SK-N-SH (cell line): Measurements from ENCODE around the gene RAMP2. TPM values are rescaled to one million over a fixed set of nuclear protein-coding genes. Genes with fewer than 3 reads are reported as not detected.
A peak's percentile ranks its signal among the peaks of the same experiment; 100 is the strongest.

Source experiments
- CTCF ChIA-PET: fragments of 300-600, 350-600 bp; formaldehyde crosslinking; extraction: SDS; loops from one replicate; lab custom pipeline; 2021; lab: Yijun Ruan, JAX
- POLR2A ChIA-PET: fragments of 350-600 bp; sonication (Branson Sonifier 250); formaldehyde crosslinking; extraction: SDS; loops from one replicate; lab custom pipeline; 2020; ENCODE audit warnings: antibody characterized with exemption, inconsistent platforms; lab: Yijun Ruan, JAX
- DNase-seq: peaks from one replicate; pipeline ENCODE4 v3.0.0; 2012
- H2AFZ ChIP-seq: fragments of 200-600 bp; sonication (generic); 2 replicates; pipeline ENCODE4 v1.8.1; 2016; ENCODE audit warnings: antibody characterized with exemption, mild to moderate bottlenecking, low read depth
- H3F3A ChIP-seq: fragments of 200-600 bp; sonication (generic); replicated peaks from 2 replicates; pipeline ENCODE3; 2016; ENCODE audit warnings: antibody characterized with exemption, mild to moderate bottlenecking; ENCODE audit not compliant: insufficient read depth
- H3K27ac ChIP-seq, 2 experiments: fragments of 200-500 bp in 1 of 2; fragments of 200-600 bp in 1 of 2; sonication (Bioruptor generic) in 1 of 2; sonication (generic), shearing (Covaris generic) in 1 of 2; 2 replicates each; pipeline versions ENCODE4 v1.5.1 to v1.6.1; 2014 to 2016; ENCODE audit warnings: low read depth in 2 of 2, inconsistent platforms in 1 of 2, low read length in 1 of 2, mild to moderate bottlenecking in 1 of 2, mixed read lengths in 1 of 2
- H3K27me3 ChIP-seq: fragments of 200-600 bp; sonication (generic), shearing (Covaris generic); 2 replicates; pipeline ENCODE4 v1.6.1; 2016; ENCODE audit warnings: mixed run types; ENCODE audit not compliant: insufficient read depth
- H3K36me3 ChIP-seq, 2 experiments: fragments of 200-500 bp in 1 of 2; fragments of 200-600 bp in 1 of 2; sonication (Bioruptor generic) in 1 of 2; sonication (generic) in 1 of 2; replicated peaks in 1 of 2; 2 replicates each; pipeline versions ENCODE3 to v1.5.1; 2014 to 2016; ENCODE audit warnings: low read length in 1 of 2, mild to moderate bottlenecking in 1 of 2; ENCODE audit not compliant: insufficient read depth in 2 of 2, control insufficient read depth in 1 of 2
- H3K4me1 ChIP-seq, 2 experiments: fragments of 200-500 bp in 1 of 2; fragments of 200-600 bp in 1 of 2; sonication (Bioruptor generic) in 1 of 2; sonication (generic), shearing (Covaris generic) in 1 of 2; 2 replicates each; pipeline versions ENCODE4 v1.5.1 to v1.6.1; 2014 to 2016; ENCODE audit warnings: low read depth in 1 of 2, low read length in 1 of 2, mixed run types in 1 of 2; ENCODE audit not compliant: insufficient read depth in 2 of 2, control insufficient read depth in 1 of 2
- H3K4me2 ChIP-seq: fragments of 200-600 bp; sonication (generic), shearing (Covaris generic); 2 replicates; pipeline ENCODE4 v1.6.1; 2017; ENCODE audit warnings: mixed run types
- H3K4me3 ChIP-seq, 2 experiments: fragments of 200-500 bp in 1 of 2; fragments of 200-600 bp in 1 of 2; sonication (Bioruptor generic) in 1 of 2; sonication (generic), shearing (Covaris generic) in 1 of 2; 2 replicates each; pipeline versions ENCODE4 v1.5.1 to v1.8.1; 2014 to 2016; ENCODE audit warnings: low read depth in 2 of 2, inconsistent platforms in 1 of 2, low read length in 1 of 2, mild to moderate bottlenecking in 1 of 2, mixed read lengths in 1 of 2, moderate library complexity in 1 of 2
- H3K79me2 ChIP-seq: fragments of 200-600 bp; sonication (generic); 2 replicates; pipeline ENCODE4 v1.8.1; 2017; ENCODE audit warnings: mild to moderate bottlenecking; ENCODE audit not compliant: insufficient read depth
- H3K9ac ChIP-seq: fragments of 200-600 bp; sonication (generic); 2 replicates; pipeline ENCODE4 v1.6.1; 2017; ENCODE audit warnings: mixed run types
- H3K9me2 ChIP-seq: fragments of 200-600 bp; sonication (generic); 2 replicates; pipeline ENCODE4 v1.6.1; 2017; ENCODE audit warnings: mixed run types
- H3K9me3 ChIP-seq: fragments of 200-600 bp; sonication (generic); 2 replicates; pipeline ENCODE4 v1.6.1; 2017; ENCODE audit warnings: mixed run types, mild to moderate bottlenecking, moderate library complexity
- H4K20me1 ChIP-seq: fragments of 200-600 bp; sonication (generic); 2 replicates; pipeline ENCODE4 v1.6.1; 2017; ENCODE audit warnings: mild to moderate bottlenecking, mixed run types; ENCODE audit not compliant: insufficient read depth
- ELF1 ChIP-seq: IDR thresholded peaks from 2 replicates; pipeline ENCODE4 v1.4.0; 2012
- EP300 ChIP-seq, 2 experiments: IDR thresholded peaks; 2 replicates each; pipeline versions ENCODE4 v1.4.0 to v1.6.1; 2012; ENCODE audit warnings: borderline replicate concordance in 1 of 2, low read depth in 1 of 2, low read length in 1 of 2
- FOSL2 ChIP-seq: IDR thresholded peaks from 2 replicates; pipeline ENCODE4 v1.4.0; 2012; ENCODE audit warnings: low read depth, mild to moderate bottlenecking, moderate library complexity, borderline replicate concordance
- FOXM1 ChIP-seq: IDR thresholded peaks from 2 replicates; pipeline ENCODE4 v1.4.0; 2012; ENCODE audit warnings: low read depth, mild to moderate bottlenecking
- GABPA ChIP-seq: IDR thresholded peaks from 2 replicates; pipeline ENCODE4 v1.4.0; 2012; ENCODE audit warnings: low read depth, mild to moderate bottlenecking
- GATA2 ChIP-seq: sonication (generic); formaldehyde crosslinking; IDR thresholded peaks from 2 replicates; pipeline ENCODE4 v1.5.0; 2020; ENCODE audit warnings: mild to moderate bottlenecking, missing genetic modification reagents
- JUND ChIP-seq: IDR thresholded peaks from 2 replicates; pipeline ENCODE4 v1.4.0; 2012
- MAX ChIP-seq: IDR thresholded peaks from 2 replicates; pipeline ENCODE4 v1.4.0; 2012; ENCODE audit warnings: low read depth
- MEF2A ChIP-seq: IDR thresholded peaks from 2 replicates; pipeline ENCODE4 v1.4.0; 2012; ENCODE audit warnings: low read depth, borderline replicate concordance
- NFIC ChIP-seq: IDR thresholded peaks from 2 replicates; pipeline ENCODE4 v1.4.0; 2012; ENCODE audit warnings: borderline replicate concordance
- NRF1 ChIP-seq: IDR thresholded peaks from 2 replicates; pipeline ENCODE4 v1.6.1; 2012; ENCODE audit warnings: low read depth, mild to moderate bottlenecking, low read length
- PBX3 ChIP-seq: IDR thresholded peaks from 2 replicates; pipeline ENCODE4; 2012
- POLR2AphosphoS5 ChIP-seq: IDR thresholded peaks from 2 replicates; pipeline ENCODE4 v1.6.1; 2012; ENCODE audit warnings: low read depth, low read length
- RAD21 ChIP-seq: IDR thresholded peaks from 2 replicates; pipeline ENCODE4 v1.6.1; 2012; ENCODE audit warnings: mild to moderate bottlenecking, low read length
- RCOR1 ChIP-seq: fragments of 150-350 bp; IDR thresholded peaks from 2 replicates; pipeline ENCODE4 v1.6.1; 2017; ENCODE audit warnings: antibody characterized with exemption, low read length
- REST ChIP-seq: IDR thresholded peaks from 2 replicates; pipeline ENCODE4 v1.6.1; 2012; ENCODE audit warnings: mild to moderate bottlenecking, low read depth, low read length, moderate library complexity
- RFX5 ChIP-seq: IDR thresholded peaks from 2 replicates; pipeline ENCODE4 v1.6.1; 2012; ENCODE audit warnings: mild to moderate bottlenecking, improper control_type of control experiment, low read length
- SIN3A ChIP-seq: IDR thresholded peaks from 2 replicates; pipeline ENCODE4 v1.6.1; 2012; ENCODE audit warnings: low read depth, mild to moderate bottlenecking, low read length, moderate library complexity, borderline replicate concordance
- SMC3 ChIP-seq: IDR thresholded peaks from 2 replicates; pipeline ENCODE4 v1.6.1; 2012; ENCODE audit warnings: low read depth, low read length, improper control_type of control experiment
- TAF1 ChIP-seq: IDR thresholded peaks from 2 replicates; pipeline ENCODE4 v1.6.1; 2012; ENCODE audit warnings: low read depth, mild to moderate bottlenecking, low read length, moderate library complexity, borderline replicate concordance
- TCF12 ChIP-seq: IDR thresholded peaks from 2 replicates; pipeline ENCODE4 v1.4.0; 2012
- USF1 ChIP-seq: IDR thresholded peaks from 2 replicates; pipeline ENCODE4 v1.4.0; 2012; ENCODE audit warnings: low read depth, borderline replicate concordance
- USF2 ChIP-seq: fragments of 150-350 bp; IDR thresholded peaks from 2 replicates; pipeline ENCODE4 v1.6.1; 2017; ENCODE audit warnings: antibody characterized with exemption, low read length, low read depth, borderline replicate concordance
- ZBTB33 ChIP-seq: IDR thresholded peaks from 2 replicates; pipeline ENCODE4 v1.4.0; 2012; ENCODE audit warnings: low read depth, borderline replicate concordance
- WGBS: methylation state at CpG from one replicate; pipeline ENCODE4 v1.1.6; 2017; ENCODE audit warnings: low lambda C conversion rate; 5-methylcytosine and 5-hydroxymethylcytosine counted together
- polyA plus RNA-seq, 3 experiments: library from polyadenylated mRNA; depleted of rRNA; stranded (reverse); fragments of >200 nt; gene quantifications; 2 replicates each; pipeline ENCODE4 v1.2.3, GENCODE V29; 2012

The RAMP2 gene
- polyA plus RNA-seq, 1 of the 3 experiments (the other 2 are of a cell fraction): 3.0 TPM

GRCh38 chr17:42809250-42809649, 48.2 kb downstream of the RAMP2 start:
- Histone ChIP-seq H3K9me2 (no peaks in the 10 kb centered on the region), H3K4me2 (peak overlapping the region; percentile 16; the same call in 1 of the 2 replicates), H3K36me3 (peaks cover 13 to 31% of the 10 kb centered on the region in 2 experiments), H3K79me2 (0 out of 2 replicates have a peak, but pooled peaks cover 8% of the 10 kb centered on the region), H4K20me1 (no peaks in the 10 kb centered on the region; the same call in 1 of the 2 replicates), H2AFZ (no peak overlapping the region), H3K27me3 (no peaks in the 10 kb centered on the region), H3K9ac (no peak overlapping the region), H3K27ac (peak overlapping the region in 1 of 2 experiments; percentile 36; a peak in 2 of 4 replicates), H3F3A (peaks cover 28% of the 10 kb centered on the region), H3K9me3 (no peaks in the 10 kb centered on the region), H3K4me1 (peaks cover 1 to 16% of the 10 kb centered on the region in 2 experiments; a peak in 3 of 4 replicates), H3K4me3 (no peak overlapping the region)
- ChIA-PET CTCF (interaction anchor here (0.6 to 4.8 kb wide), 4 partner anchors 10 to 36 kb away, joined by 3 to 35 read pairs (median 6); partner anchors contain the start of genes BECN1, CNTD1, COA3 and VPS25), POLR2A (no interaction called here)
- TF ChIP-seq NFIC: peak; percentile 71
- no peak for TF ChIP-seq USF1
- TF ChIP-seq USF2: no peak
- no peak for TF ChIP-seq ELF1
- TF ChIP-seq NRF1: no peak
- no peak for TF ChIP-seq TAF1
- no peak for TF ChIP-seq RFX5
- TF ChIP-seq SIN3A: 0 out of 2 replicates have a peak, but pooled peaks have one; percentile 74
- TF ChIP-seq JUND: peak; percentile 52; the same call in 1 of the 2 replicates
- TF ChIP-seq RAD21: no peak
- peak; percentile 49 for TF ChIP-seq PBX3
- TF ChIP-seq FOSL2: peak; percentile 62
- TF ChIP-seq TCF12: peak; percentile 83
- no peak for TF ChIP-seq FOXM1
- 0 out of 4 replicates have a peak, but pooled peaks of 1 of the 2 experiments have one; percentile 29 for TF ChIP-seq EP300 (IDR thresholded peaks at IDR 0.05; ENCODE audit: borderline replicate concordance in 1 of 2, low read depth in 1 of 2, low read length in 1 of 2)
- TF ChIP-seq ZBTB33: no peak
- TF ChIP-seq POLR2AphosphoS5: no peak
- TF ChIP-seq GATA2: no peak
- TF ChIP-seq RCOR1: no peak
- no peak for TF ChIP-seq SMC3
- TF ChIP-seq MAX: peak; percentile 56; the same call in 1 of the 2 replicates
- 0 out of 2 replicates have a peak, but pooled peaks have one; percentile 12 for TF ChIP-seq GABPA
- no peak for TF ChIP-seq REST
- TF ChIP-seq MEF2A: no peak
- 24% methylated on average over 3 of the region's 3 CpGs for WGBS
- no peak for DNase-seq
